Measurements from ENCODE around the gene LRRC45.

Gene LRRC45

GRCh38 chr17:82061047-82061925, 38.2 kb downstream of the LRRC45 start:
- DNase-seq (ENCODE audit: low read depth in 2 of 3, low spot score in 2 of 3): no peak

GRCh38 chr17:82062076-82062983, 39.2 kb downstream of the LRRC45 start:
- DNase-seq (ENCODE audit: low read depth in 2 of 3, low spot score in 2 of 3): no peak

- no peak for DNase-seq (ENCODE audit: low read depth in 2 of 3, low spot score in 2 of 3)
Observed at GRCh38 chr17:82062984-82063368, 39.9 kb downstream of the LRRC45 start.

- DNase-seq (ENCODE audit: low read depth in 2 of 3, low spot score in 2 of 3): no peak
Observed at GRCh38 chr17:82063424-82064415, 40.6 kb downstream of the LRRC45 start.

GRCh38 chr17:82064433-82065192, 41.5 kb downstream of the LRRC45 start:
- no peak for DNase-seq (ENCODE audit: low read depth in 2 of 3, low spot score in 2 of 3)

GRCh38 chr17:82065193-82065637, 42.1 kb downstream of the LRRC45 start:
- DNase-seq (ENCODE audit: low read depth in 2 of 3, low spot score in 2 of 3): no peak

- peak in 2 of 3 experiments; percentile 54 to 66 for DNase-seq (ENCODE audit: low read depth in 2 of 3, low spot score in 2 of 3)
Observed at GRCh38 chr17:82065638-82066303, 42.7 kb downstream of the LRRC45 start, which contains the start of gene DUS1L. Gene DUS1L, minus strand, starts transcription at chr17:82065804. Its CDS starts 745 bp downstream, at chr17:82065059.

- DNase-seq (ENCODE audit: low read depth in 2 of 3, low spot score in 2 of 3): no peak
Observed at GRCh38 chr17:82070611-82071010, 47.5 kb downstream of the LRRC45 start.

- no peak for DNase-seq (ENCODE audit: low read depth in 2 of 3, low spot score in 2 of 3)
Observed at GRCh38 chr17:82072827-82073226, 49.7 kb downstream of the LRRC45 start.

GRCh38 chr17:82073446-82073845, 50.3 kb downstream of the LRRC45 start:
- no peak for DNase-seq (ENCODE audit: low read depth in 2 of 3, low spot score in 2 of 3)

- DNase-seq (ENCODE audit: low read depth in 2 of 3, low spot score in 2 of 3): no peak
Observed at GRCh38 chr17:82076018-82076784, 53.1 kb downstream of the LRRC45 start.

- no peak for DNase-seq (ENCODE audit: low read depth in 2 of 3, low spot score in 2 of 3)
Observed at GRCh38 chr17:82076785-82077591, 53.9 kb downstream of the LRRC45 start.

- DNase-seq (ENCODE audit: low read depth in 2 of 3, low spot score in 2 of 3): no peak
Observed at GRCh38 chr17:82077617-82078358, 54.7 kb downstream of the LRRC45 start.

GRCh38 chr17:82078433-82078832, 55.3 kb downstream of the LRRC45 start:
- no peak for DNase-seq (ENCODE audit: low read depth in 2 of 3, low spot score in 2 of 3)

GRCh38 chr17:82079001-82079677, 56.0 kb downstream of the LRRC45 start:
- no peak for DNase-seq (ENCODE audit: low read depth in 2 of 3, low spot score in 2 of 3)

GRCh38 chr17:82080048-82080788, 57.1 kb downstream of the LRRC45 start:
- no peak for DNase-seq (ENCODE audit: low read depth in 2 of 3, low spot score in 2 of 3)
